HG03460 (cell line): ENCODE results near the gene INSL3.
"Not testable (repeated sequence)": the region's sequence is repeated elsewhere in the genome, so short reads cannot be mapped to it uniquely, and the experiment has no call there.

Experiments used
- ATAC-seq: cut with Tn5 transposase; IDR thresholded peaks from one replicate; pipeline ENCODE4 v1.9.1; 2021; ENCODE audit not compliant: unreplicated experiment

Gene INSL3

DNA sequence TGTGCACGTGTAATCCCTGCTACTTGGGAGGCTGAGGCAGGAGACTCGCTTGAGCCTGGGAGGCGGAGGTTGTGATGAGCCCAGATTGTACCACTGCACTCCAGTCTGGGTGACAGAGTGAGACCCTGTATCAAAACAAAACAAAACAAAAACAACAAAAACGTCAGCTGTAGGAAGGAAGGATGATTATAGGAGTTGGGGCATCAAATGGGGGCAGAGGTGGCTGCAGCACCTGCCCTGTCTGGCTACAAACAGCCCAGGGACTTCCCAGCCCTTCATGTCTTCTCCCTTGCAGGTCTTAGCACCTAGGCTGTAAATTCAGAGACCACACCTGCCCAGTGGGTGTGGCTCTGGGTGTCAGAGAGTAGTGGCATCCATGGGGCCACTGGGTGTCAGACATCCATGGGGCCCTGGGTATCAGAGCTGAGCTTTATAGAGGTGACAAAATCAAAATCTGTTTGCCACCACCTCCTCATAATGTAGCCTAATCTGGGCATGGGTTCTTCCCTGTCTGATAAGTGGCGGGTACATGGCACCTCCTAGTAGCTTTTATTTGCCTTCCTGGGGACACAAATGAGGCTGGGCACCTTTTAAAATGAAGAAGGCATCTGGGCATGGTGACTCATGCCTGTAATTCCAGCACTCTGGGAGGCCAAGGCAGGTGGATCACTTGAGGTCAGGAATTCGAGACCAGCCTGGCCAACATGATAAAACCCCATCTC lies 31.1 kb downstream of the INSL3 start:
- ATAC-seq = no peak

DNA sequence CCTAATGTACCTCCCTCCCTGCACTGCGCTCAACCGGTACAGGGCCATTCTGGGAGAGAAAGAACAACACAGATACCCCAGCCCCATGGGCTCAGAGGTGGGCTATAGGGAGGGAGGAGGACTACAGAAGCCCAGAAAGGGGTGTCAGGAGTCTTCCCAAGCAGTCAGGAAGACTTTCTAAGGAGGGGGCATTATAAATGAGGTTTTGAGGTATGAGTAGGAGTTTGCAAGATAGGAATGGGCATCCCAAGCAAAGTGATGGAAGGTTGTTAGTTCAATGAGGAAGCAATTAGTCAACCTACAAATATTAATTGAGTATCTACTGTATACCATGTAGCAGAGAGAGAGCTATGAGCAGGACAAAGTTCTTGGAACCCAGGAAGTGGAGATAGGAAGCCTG lies 32.7 kb downstream of the INSL3 start:
- ATAC-seq = no peak

DNA sequence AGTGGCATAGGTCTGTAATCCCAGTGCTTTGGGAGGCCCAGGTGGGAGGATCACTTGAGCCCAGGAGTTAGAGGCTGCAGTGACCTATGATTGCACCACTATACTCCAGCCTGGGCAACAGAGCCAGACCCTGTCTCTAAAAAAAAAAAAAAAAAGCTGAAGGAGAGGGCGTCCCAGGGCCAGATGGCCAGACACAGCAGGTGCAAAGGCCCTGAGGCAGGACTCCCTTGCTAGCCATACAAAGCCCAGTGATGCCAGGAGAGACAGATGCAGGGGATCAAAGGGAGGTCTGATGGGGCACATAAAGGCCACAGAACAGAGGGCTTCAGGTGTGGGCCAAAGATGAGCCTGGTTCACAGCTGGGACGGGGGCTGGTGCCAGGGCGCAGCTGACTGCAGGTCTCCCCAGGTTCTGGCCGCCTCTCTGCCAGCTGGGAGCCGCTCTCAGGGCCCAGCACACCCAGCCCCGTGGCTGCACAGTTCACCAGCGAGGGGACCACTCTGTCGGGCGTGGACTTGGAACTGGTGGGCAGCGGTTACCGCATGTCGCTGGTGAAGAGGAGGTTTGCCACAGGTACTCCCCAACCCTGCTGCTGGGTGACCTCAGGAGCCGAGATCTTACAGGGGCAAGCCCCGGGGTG lies 33.9 kb downstream of the INSL3 start:
- no peak for ATAC-seq

DNA sequence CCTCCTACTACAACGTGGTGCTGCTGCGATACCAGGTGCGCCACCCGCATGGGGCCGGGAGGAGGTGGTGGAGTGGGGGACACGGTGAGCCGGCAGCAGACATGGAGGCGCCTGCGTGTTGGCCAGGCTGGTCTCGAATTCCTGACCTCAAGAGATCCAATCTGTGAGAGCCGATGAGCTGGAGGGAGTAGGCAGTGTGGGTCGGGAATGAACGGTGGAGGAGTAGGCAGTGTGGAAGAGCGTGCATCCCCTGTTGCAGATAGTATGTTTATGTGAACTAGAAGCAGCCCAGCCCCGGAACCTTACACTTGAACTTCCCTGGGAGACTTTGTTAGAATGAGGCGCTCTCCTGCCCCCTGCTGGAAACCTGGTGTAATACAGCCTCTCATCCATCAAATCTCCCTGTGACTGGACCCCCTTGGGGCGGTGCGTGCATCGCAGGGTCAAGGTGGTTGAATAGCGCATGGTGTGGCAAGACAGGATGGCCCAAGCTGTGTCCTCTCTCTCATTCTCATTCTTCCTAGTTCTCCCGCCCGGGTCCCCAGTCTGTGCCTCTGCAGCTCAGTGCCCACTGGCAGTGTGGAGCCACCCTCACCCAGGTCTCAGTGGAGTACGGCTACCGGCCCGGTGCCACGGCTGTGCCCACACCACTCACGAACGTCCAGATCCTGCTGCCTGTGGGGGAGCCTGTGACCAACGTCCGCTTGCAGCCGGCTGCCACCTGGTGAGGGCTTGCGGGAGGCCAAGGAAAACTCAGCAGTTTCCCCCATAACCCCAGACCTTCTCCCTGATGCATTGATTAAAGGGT lies 36.9 kb downstream of the INSL3 start:
- ATAC-seq = no peak

DNA sequence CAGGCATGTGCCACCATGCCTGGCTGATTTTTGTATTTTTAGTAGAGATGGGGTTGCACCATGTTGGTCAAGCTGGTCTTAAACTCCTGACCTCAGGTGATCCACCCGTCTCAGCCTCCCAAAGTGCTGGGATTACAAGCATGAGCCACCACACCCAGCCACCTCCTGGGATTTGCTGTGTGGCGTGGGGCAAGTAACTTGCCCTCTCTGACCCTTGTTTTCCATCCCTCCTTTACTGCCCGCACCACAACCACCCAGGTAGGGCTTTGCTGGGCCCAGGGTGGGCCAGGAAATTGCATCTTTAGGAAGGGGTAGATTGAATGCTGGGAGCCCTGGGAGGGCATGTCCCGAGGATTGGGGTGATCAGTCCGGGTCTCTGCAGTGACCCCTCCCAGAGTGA lies 37.6 kb downstream of the INSL3 start:
- ATAC-seq = not testable (repeated sequence)

DNA sequence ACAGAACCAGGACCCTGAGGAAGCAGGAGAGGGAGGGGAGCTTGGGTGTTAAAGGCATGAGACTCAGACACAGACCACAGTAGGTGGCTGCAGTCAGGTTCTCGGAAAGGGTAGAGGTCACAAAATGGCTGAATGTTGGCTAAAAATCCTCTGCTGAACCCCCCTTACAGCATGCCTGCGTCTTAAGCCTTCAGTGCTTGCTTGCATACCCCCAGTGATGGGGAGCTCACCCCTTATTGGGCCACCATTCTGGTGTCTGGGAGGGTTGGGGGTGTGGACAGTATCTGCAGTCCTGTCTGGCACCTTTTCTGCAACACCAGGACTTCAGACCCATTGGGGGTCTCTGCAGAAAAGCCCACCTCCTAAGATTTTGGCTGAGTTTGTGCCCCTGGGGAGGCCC lies 40.5 kb downstream of the INSL3 start:
- no peak for ATAC-seq

DNA sequence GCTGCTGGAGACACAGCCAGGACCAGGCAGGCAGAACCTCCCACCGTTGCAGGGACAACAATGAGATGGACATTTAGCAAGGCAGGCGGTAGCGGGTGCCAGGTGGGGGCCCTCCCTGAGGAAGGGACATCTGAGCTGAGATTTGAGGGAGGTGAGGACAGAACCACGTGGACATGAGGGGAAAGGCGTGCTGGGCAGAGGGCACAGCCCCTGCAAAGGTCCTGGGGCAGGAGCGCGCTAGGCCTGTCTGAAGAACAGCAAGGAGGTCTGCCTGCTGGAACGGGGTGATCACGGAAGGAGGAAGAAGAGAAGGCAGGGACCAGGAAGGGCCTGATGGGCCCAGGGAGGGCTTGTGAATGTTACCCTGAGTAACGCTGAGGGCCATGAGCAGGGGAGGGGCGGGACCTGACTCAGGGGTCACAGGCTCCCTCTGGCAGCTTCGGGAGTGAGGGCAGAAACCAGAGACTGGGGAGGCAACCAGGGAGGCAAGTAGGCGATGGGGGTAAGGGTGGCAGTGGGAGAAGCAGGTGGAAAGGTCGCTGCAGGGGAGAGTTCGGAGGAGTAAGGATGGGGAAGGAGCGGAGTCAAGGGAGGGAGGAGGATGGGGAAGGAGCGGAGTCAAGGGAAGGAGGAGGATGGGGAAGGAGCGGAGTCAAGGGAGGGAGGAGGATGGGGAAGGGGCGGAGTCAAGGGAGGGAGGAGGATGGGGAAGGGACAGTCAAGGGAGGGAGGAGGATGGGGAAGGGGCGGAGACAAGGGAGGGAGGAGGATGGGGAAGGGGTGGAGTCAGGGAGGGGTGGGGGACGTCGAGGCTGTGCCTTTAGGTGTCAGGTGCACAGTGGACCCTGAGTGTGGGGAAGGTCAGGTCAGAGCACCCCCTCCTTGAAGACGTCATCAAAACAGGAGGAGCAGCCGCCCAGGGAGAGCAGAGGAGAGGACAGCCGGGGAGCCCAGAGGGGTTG lies 42.1 kb downstream of the INSL3 start:
- ATAC-seq = no peak

DNA sequence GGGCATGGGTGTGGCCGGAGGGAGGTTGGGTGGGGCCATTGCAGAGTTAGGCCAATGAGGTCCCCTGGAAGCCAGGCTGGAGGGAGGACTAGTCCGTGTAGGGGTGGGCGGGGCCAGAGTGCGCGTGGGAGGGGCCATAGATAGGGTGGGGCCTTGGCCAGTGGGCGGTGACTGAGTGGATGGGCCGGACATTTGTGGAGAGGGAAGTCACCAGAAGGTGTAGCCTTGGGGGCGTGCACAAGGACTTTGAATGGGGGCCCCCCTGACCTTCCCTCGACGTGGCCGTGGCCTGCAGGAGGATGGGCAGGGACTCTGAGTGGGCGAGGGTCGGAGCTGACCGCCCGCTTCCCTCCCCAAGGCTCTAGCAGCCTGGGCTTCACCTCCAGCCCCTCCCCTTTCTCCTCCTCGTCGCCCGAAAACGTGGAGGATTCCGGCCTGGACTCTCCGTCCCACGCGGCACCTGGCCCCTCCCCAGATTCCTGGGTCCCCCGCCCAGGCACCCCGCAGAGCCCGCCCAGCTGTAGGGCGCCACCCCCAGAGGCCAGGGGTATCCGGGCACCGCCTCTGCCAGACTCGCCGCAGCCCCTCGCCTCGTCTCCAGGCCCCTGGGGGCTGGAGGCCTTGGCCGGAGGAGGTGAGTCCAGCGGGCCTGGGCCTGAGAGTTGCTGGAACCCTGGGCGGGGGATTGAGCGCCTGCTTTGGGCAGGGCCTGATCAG lies 42.9 kb downstream of the INSL3 start:
- ATAC-seq = no peak

DNA sequence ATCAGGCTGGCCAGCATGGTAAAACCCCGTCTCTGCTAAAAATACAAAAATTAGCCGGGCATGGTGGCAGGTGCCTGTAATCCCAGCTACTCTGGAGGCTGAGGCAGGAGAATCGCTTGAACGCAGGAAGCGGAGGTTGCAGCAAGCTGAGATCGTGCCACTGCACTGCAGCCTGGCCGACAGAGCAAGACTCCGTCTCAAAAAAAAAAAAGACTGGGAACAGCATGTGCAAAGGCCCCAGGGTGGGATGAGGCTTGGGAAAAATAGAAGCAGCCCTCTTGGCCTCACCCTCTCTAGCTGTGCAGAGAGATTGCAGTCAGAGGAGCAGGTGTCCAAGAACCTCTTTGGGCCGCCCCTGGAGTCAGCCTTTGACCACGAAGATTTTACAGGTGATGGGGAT lies 43.5 kb downstream of the INSL3 start:
- not testable (repeated sequence) for ATAC-seq

DNA sequence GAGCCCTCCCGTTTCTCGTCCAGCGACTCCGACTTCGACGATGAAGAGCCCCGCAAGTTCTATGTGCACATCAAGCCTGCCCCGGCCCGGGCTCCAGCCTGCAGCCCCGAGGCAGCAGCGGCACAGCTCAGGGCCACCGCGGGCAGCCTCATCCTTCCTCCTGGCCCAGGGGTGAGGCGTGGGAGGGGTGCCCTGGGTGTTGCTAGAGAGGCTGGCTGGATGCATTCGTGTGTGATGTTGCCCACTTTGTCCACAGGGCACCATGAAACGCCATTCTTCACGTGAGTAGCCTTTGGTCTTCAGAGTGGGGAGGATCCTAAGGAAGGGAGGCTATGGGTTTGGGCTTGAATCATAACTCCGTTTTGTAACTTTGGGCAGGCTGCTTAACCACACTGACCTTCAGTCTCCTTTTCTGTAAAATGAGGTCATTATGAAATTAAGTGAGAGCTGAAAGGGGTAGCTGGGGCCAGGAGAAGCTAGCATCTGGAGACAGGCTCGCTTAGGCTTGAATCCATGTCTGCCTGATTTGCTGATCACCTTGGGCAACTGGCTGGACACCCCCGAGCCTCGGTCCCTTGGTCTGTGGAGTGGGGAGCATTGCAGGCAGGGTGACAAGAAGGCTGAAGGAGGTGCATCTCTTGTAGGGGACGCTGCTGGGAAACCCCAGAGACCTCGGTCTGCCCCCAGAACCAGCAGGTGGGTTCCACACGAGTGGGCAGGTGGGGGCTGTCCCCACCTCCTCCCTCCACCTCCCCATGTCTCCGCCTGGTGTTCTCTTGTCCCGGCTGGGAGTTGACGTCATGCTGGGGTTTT lies 45.1 kb downstream of the INSL3 start:
- ATAC-seq = peak; percentile 58

DNA sequence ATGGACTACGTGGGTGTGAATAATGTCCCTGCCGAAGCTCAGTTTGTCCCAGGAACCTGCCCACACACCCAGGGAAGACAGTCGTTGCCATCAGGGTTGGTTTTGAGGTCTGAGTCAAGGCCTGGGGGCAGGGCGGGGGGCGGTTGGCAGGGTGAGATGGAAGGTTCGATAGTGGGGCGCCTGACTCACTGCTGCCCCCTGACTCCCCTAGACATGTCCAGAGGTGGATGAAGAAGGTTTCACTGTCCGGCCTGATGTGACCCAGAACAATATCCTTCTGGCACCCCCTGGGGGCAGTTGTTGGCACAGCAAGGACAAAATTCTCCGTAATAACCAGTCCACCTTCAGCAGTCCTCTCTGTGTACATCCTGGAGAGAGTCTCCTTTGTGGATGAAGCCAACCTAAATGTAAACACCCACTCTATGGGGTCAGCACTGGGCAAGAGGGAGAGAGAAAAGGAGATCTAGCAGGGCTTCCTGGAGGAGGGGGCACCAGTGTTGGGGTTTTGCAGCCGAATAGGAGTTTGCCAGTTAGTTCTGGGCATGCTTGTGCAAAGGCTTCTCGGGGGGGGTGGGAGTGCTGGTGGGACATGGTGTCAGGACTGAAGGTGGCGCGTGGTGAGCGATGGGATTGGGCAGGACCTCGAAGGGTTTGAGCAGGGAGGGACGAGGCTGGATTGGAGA lies 45.9 kb downstream of the INSL3 start:
- no peak for ATAC-seq

DNA sequence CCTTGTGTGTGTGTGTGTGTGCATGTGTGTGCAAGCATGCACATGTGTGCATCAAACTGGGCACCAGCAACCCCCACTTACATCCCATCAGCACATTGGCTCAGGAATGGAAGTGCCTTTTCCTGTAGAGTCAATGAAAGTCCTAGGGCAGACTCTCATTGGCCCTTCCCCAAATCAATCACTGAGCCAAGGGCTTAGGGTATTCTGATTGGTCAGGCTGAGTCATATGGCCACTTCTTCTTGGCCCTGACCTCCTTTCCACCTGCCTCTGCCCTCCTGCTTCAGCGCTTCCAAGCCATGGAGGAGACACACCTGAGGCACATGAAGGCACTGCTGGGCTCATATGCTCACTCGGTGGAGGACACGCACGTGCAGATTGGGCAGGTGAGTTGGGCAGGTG lies 49.1 kb downstream of the INSL3 start:
- no peak for ATAC-seq

DNA sequence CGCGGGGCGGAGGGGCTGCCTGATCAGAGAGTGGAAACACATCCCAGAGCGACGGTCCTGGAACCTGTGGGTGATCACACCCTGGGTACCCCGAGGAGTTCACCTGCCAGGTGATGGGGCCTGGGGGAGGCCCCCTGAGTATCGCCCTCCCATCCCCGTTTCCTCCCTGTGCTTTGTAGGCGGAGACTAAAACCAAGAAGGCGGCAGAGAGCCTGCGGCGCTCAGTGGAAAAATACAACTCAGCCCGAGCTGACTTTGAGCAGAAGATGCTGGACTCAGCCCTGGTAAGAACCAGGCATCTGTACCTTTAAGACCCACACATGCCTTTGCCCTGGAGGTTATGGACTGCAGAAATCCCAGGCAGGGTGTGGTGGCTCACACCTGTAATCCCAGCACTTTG lies 50.7 kb downstream of the INSL3 start:
- ATAC-seq = no peak

DNA sequence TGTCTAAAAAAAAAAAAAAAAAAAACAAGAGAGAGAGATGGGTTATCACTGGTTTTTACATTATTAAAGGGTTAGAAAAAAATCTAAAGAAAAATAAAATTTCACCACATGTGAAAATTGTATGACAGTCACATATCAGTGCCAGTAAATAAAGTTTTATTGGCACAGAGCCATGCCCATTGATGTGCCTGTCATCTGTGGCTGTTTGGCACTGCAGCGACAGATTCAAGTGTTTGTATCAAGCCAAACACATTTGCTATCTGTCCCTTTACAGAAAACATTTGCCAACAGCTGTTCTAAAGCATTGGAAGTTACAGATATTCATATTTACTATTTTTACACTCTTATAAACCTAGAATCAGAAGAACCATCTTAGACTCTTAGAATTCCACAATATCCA lies 53.8 kb downstream of the INSL3 start:
- ATAC-seq = no peak

DNA sequence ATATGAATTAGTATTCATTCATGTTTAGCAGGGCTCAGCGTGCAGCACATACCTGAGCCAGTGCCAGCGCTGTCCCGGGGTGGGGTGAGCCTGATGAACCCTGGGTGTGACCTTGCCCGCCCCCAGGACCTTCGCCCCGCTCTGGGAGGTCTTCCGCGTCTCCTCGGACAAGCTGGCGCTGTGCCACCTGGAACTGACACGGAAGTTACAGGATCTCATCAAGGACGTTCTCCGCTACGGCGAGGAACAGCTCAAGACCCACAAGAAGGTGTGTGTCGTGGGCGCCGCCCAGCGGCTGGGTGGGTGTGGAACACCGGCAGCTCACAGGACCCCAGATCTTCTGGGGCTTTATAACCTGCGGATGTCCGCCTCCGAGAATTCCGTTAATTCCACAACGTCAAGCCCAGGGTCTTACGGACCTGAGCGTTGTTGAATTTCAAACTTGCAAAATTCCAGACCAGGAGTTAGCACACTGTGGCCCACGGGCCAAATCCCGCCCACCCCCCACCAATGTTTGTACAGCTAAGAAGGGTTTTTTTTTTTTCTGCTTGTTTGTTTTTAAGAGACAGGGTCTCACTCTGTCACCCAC lies 54.7 kb downstream of the INSL3 start:
- no peak for ATAC-seq
